BE2C (cell line): ENCODE measurements around the gene IGSF6.
"Not testable (repeated sequence)": the region's sequence is repeated elsewhere in the genome, so short reads cannot be mapped to it uniquely, and the experiment has no call there.

Source experiments
- DNase-seq: peaks from one replicate; pipeline ENCODE4 v3.0.0-alpha.2; 2020
- H3K27me3 ChIP-seq: fragments of 250-450 bp; sonication (Bioruptor Pico); 2 replicates; pipeline ENCODE4 v1.5.1; 2020; ENCODE audit warnings: mild to moderate bottlenecking
- H3K36me3 ChIP-seq: fragments of 250-450 bp; sonication (Bioruptor Pico); 2 replicates; pipeline ENCODE4 v1.5.1; 2020; ENCODE audit warnings: mild to moderate bottlenecking
- H3K4me1 ChIP-seq: fragments of 250-450 bp; sonication (Bioruptor Pico); 2 replicates; pipeline ENCODE4 v1.5.1; 2020
- H3K4me3 ChIP-seq: 2 replicates; pipeline ENCODE4 v1.5.1; 2011; ENCODE audit warnings: low read depth, low read length
- H3K9me3 ChIP-seq: fragments of 250-450 bp; sonication (Bioruptor Pico); 2 replicates; pipeline ENCODE4 v1.5.1; 2020
- TF ChIP-seq, protein P1 (sequence below): IDR thresholded peaks from 2 replicates; pipeline ENCODE4 v1.5.1; 2012; ENCODE audit warnings: mild to moderate bottlenecking, low read depth, low read length

IGSF6 gene

DNA sequence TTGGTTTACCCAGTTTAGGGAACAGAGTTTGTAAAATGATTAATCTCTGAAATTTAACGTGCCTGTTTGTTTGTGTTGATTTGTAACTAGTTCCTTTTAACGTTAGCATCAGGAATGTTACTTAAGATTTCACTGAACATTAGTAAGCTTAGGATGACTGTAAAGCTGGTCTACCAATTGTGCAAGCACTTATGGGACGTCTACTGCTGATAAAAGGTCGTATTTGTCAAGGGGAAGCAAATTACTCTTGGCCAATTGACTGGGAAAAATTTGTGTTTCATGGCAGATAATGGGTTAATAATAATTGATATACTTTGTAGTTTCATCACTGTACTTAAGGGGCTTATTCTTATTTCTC is 41.2 kb downstream of the IGSF6 start:
- peaks cover 7% of the 10 kb centered on the region for H3K4me1 ChIP-seq

GRCh38 chr16:21610766-21611165 is 41.6 kb downstream of the IGSF6 start:
- TF ChIP-seq, protein P1, sequence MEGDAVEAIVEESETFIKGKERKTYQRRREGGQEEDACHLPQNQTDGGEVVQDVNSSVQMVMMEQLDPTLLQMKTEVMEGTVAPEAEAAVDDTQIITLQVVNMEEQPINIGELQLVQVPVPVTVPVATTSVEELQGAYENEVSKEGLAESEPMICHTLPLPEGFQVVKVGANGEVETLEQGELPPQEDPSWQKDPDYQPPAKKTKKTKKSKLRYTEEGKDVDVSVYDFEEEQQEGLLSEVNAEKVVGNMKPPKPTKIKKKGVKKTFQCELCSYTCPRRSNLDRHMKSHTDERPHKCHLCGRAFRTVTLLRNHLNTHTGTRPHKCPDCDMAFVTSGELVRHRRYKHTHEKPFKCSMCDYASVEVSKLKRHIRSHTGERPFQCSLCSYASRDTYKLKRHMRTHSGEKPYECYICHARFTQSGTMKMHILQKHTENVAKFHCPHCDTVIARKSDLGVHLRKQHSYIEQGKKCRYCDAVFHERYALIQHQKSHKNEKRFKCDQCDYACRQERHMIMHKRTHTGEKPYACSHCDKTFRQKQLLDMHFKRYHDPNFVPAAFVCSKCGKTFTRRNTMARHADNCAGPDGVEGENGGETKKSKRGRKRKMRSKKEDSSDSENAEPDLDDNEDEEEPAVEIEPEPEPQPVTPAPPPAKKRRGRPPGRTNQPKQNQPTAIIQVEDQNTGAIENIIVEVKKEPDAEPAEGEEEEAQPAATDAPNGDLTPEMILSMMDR: no peak
- H3K4me1 ChIP-seq: peaks cover 7% of the 10 kb centered on the region
- DNase-seq: no peak
- H3K27me3 ChIP-seq: no peaks in the 10 kb centered on the region
- H3K4me3 ChIP-seq: no peak overlapping the region
- H3K36me3 ChIP-seq: no peaks in the 10 kb centered on the region
- no peaks in the 10 kb centered on the region for H3K9me3 ChIP-seq

More for the DNA sequence above, 41.2 kb downstream of the IGSF6 start:
- TF ChIP-seq, protein P1: no peak
- Histone ChIP-seq H3K27me3 (no peaks in the 10 kb centered on the region), H3K4me3 (no peak overlapping the region), H3K9me3 (no peaks in the 10 kb centered on the region), H3K36me3 (no peaks in the 10 kb centered on the region)
- DNase-seq: no peak

- DNase-seq: no peak
- Histone ChIP-seq H3K27me3 (no peaks in the 10 kb centered on the region), H3K36me3 (no peaks in the 10 kb centered on the region), H3K4me3 (no peak overlapping the region), H3K4me1 (peaks cover 7% of the 10 kb centered on the region), H3K9me3 (no peaks in the 10 kb centered on the region)
- TF ChIP-seq, protein P1: no peak
These were observed 42.3 kb downstream of the IGSF6 start for GRCh38 chr16:21610006-21610544.

DNA sequence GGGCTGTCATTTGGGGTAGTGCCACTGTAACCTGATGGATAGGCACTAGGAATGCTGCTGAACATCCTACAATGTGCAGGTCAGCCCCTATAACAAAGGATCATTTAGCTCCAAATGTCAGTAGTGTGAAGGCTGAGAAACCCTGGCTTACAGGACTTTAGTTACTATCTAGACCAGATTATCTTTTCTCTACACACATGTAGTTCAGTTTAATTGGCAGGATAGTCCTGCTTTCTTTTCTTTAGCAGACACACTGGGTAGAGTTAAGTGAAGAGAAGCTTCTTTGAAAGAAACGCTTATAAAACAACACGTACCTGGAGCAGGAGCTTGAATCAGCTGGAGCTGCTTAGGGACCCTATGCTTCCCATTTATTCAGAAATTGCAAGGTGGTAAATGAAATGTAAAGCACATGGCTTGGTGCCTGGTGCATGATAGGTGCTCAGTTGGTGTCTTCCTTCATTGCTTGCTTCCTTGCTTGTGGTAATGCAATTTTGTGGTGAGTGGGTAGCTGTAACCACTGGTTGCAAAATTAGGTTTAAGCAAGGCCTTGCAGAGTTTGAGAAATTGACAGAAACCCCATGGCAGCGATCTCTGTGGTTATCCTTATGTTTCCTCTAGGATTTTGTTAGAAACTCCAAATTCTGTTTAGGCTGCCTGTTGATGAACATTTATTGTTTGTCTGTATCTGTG is 43.6 kb downstream of the IGSF6 start:
- H3K4me3 ChIP-seq: no peak overlapping the region
- no peaks in the 10 kb centered on the region for H3K36me3 ChIP-seq
- no peaks in the 10 kb centered on the region for H3K9me3 ChIP-seq
- TF ChIP-seq, protein P1: no peak
- DNase-seq: no peak
- H3K4me1 ChIP-seq: peaks cover 7% of the 10 kb centered on the region
- no peaks in the 10 kb centered on the region for H3K27me3 ChIP-seq

GRCh38 chr16:21605848-21606247 is 46.6 kb downstream of the IGSF6 start:
- not testable (repeated sequence) for H3K4me3 ChIP-seq, H3K9me3 ChIP-seq, H3K4me1 ChIP-seq, H3K36me3 ChIP-seq, H3K27me3 ChIP-seq, DNase-seq

DNA sequence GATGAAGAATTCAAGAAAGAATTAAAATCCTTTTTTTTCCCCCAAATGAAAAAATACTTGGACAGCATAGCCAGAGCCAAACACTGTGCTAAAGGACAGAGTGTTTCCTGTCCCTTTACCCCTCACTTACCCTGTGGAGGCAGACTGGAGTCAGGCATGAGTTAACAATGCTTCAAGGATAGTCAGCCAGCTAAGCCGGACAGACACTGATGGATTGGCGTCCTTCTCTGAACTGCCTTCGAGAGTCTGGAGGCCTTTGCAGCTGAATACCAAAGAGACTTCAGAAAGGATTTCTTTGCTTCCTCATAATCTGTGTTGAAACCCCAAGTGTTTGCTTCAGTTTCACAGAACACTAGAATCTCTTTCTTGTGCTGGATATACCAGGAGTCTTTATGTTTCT is 48.5 kb downstream of the IGSF6 start:
- Histone ChIP-seq H3K4me1 (peaks cover 4% of the 10 kb centered on the region; the same call in 1 of the 2 replicates), H3K27me3 (no peaks in the 10 kb centered on the region), H3K9me3 (no peaks in the 10 kb centered on the region), H3K36me3 (no peaks in the 10 kb centered on the region), H3K4me3 (no peak overlapping the region)
- TF ChIP-seq, protein P1: peak; percentile 13; the same call in 1 of the 2 replicates
- peak; percentile 16 for DNase-seq
